ENCODE measurements around the gene CRACDL. TPM values are rescaled to one million over a fixed set of nuclear protein-coding genes. Genes with fewer than 3 reads are reported as not detected.

CRACDL gene
- total RNA-seq, 4 donors from 2014 or later = 7.2 to 19.0 (median 15.4) TPM

- H3K4me1 ChIP-seq = peaks cover 0 to 6% (median 0%) of the 10 kb centered on the region in 4 donors
- TF ChIP-seq EP300 (IDR thresholded peaks at IDR 0.05) (no peak), POLR2A (IDR thresholded peaks at IDR 0.05) (no peak), CTCF (IDR thresholded peaks at IDR 0.05) (no peak)
- WGBS, 2 donors = 97 to 98% methylated on average over 2 of the region's 2 CpGs
Observed at GRCh38 chr2:98811766-98812165, 124.3 kb downstream of the CRACDL start.

GRCh38 chr2:98810588-98810928, 125.5 kb downstream of the CRACDL start:
- DNase-seq (ENCODE audit: low spot score in 2 of 2) = no peak
- H3K4me1 ChIP-seq = peaks cover 0 to 18% (median 7%) of the 10 kb centered on the region in 4 donors
- H3K27ac ChIP-seq = no peak overlapping the region
- no peak for TF ChIP-seq CTCF (IDR thresholded peaks at IDR 0.05)
- TF ChIP-seq EP300 (IDR thresholded peaks at IDR 0.05) = no peak
- TF ChIP-seq POLR2A (IDR thresholded peaks at IDR 0.05) = no peak
- WGBS, 2 donors = 44 to 52% methylated on average over 3 of the region's 3 CpGs
- H3K4me3 ChIP-seq = no peak overlapping the region
- no peaks in the 10 kb centered on the region for H3K27me3 ChIP-seq
- no peaks in the 10 kb centered on the region for H3K9me3 ChIP-seq
- no peaks in the 10 kb centered on the region for H3K36me3 ChIP-seq

More at GRCh38 chr2:98811766-98812165, 124.3 kb downstream of the CRACDL start:
- H3K9me3 ChIP-seq = no peaks in the 10 kb centered on the region
- DNase-seq (ENCODE audit: low spot score in 2 of 2) = no peak
- no peak overlapping the region for H3K27ac ChIP-seq
- H3K36me3 ChIP-seq = no peaks in the 10 kb centered on the region
- H3K4me3 ChIP-seq = no peak overlapping the region
- H3K27me3 ChIP-seq = no peaks in the 10 kb centered on the region

DNA sequence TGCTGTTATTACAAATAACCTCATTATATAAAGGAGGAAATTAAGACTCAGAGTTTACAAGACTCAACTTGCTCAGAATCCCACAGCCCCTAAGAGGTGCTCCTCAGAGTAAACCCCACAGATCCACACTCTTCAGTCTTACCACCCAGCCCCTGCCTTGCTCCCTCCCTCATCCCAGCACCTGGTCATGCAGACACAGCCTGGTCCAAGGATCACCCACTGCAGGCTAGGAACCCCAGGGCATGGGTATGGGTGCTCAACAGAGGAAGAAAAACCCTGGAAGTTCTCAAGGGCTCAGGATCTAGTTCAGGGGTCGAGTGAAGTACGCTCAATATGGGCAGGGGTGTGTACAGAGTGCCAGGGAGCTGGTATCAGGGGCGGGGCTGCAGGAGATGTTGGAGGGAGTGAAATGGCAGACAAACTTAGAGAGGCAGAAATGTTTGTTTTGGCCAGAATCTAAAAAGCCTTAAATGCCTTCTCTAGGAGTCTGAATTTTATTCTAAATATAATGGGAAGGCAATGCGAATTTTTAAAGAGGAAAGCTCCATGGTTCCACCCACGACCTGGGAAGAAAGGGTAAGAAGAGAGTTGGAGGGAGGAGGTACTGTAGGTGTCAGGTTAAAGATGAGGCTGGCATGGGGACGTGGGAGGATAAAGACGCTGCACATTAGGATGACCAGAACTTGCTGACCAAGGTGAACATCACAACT, 126.0 kb downstream of the CRACDL start:
- Histone ChIP-seq H3K4me1 (peaks cover 0 to 21% (median 9%) of the 10 kb centered on the region in 4 donors), H3K27me3 (no peaks in the 10 kb centered on the region), H3K9me3 (no peaks in the 10 kb centered on the region), H3K4me3 (no peak overlapping the region), H3K36me3 (no peaks in the 10 kb centered on the region), H3K27ac (no peak overlapping the region)
- WGBS, 2 donors = 62 to 67% methylated on average over 7 of the region's 7 CpGs
- TF ChIP-seq CTCF (IDR thresholded peaks at IDR 0.05) (no peak), POLR2A (IDR thresholded peaks at IDR 0.05) (no peak), EP300 (IDR thresholded peaks at IDR 0.05) (no peak)
- no peak for DNase-seq (ENCODE audit: low spot score in 2 of 2)

- Histone ChIP-seq H3K4me3 (no peak overlapping the region), H3K4me1 (peaks cover 0 to 25% (median 9%) of the 10 kb centered on the region in 4 donors), H3K36me3 (no peaks in the 10 kb centered on the region), H3K9me3 (no peaks in the 10 kb centered on the region), H3K27ac (no peak overlapping the region), H3K27me3 (no peaks in the 10 kb centered on the region)
- TF ChIP-seq EP300 (IDR thresholded peaks at IDR 0.05) = no peak
- no peak for TF ChIP-seq POLR2A (IDR thresholded peaks at IDR 0.05)
- 64 to 70% methylated on average over 4 of the region's 4 CpGs for WGBS, 2 donors
- DNase-seq (ENCODE audit: low spot score in 2 of 2) = no peak
Observed at GRCh38 chr2:98809116-98809515, 126.9 kb downstream of the CRACDL start.

DNA sequence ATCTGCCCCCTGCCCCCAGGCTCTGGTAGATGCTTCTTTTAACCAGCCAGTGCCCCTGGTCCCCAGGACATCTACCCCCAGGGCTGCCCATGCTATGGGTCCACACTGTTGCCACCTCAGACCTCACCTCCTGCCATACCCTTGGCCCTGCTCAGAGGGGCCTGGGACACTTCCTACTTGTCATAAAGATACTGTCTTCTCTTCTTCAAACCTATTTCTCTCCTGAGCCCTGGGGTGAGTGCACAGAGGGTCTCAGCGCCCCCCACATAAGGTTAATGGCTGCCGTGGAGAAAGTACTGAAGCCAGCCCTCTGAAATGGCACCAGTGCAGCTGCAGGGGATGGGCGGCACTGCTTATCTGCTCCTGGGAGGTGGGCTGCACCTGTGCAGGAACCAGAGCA, 127.5 kb downstream of the CRACDL start:
- WGBS, 2 donors = 85 to 96% methylated on average over 3 of the region's 3 CpGs
- Histone ChIP-seq H3K9me3 (no peaks in the 10 kb centered on the region), H3K4me3 (no peak overlapping the region), H3K27me3 (no peaks in the 10 kb centered on the region), H3K4me1 (peaks cover 0 to 25% (median 9%) of the 10 kb centered on the region in 4 donors), H3K36me3 (no peaks in the 10 kb centered on the region), H3K27ac (no peak overlapping the region)
- TF ChIP-seq CTCF (IDR thresholded peaks at IDR 0.05) (no peak), EP300 (IDR thresholded peaks at IDR 0.05) (no peak), POLR2A (IDR thresholded peaks at IDR 0.05) (no peak)
- DNase-seq (ENCODE audit: low spot score in 2 of 2) = no peak
